GM21528 (cell line): ENCODE data around the gene A1BG.
"Not testable (repeated sequence)": the region's sequence is repeated elsewhere in the genome, so short reads cannot be mapped to it uniquely, and the experiment has no call there.

Source experiments
- ATAC-seq: cut with Tn5 transposase; IDR thresholded peaks from one replicate; pipeline ENCODE4 v1.9.1; 2021; ENCODE audit warnings: mild to moderate bottlenecking, moderate library complexity; ENCODE audit not compliant: unreplicated experiment, low FRiP score

The A1BG gene

GRCh38 chr19:58338825-58339558 is 14.3 kb downstream of the A1BG start:
- ATAC-seq = no peak

GRCh38 chr19:58338336-58338735 is 15.0 kb downstream of the A1BG start:
- ATAC-seq = no peak

GRCh38 chr19:58336820-58337219 is 16.5 kb downstream of the A1BG start:
- ATAC-seq = no peak

- no peak for ATAC-seq
These were observed 17.1 kb downstream of the A1BG start for GRCh38 chr19:58336216-58336615.

- no peak for ATAC-seq
These were observed 17.7 kb downstream of the A1BG start for GRCh38 chr19:58335630-58336029.

- no peak for ATAC-seq
These were observed 18.5 kb downstream of the A1BG start for GRCh38 chr19:58334691-58335249.

GRCh38 chr19:58332697-58333096 is 20.6 kb downstream of the A1BG start:
- no peak for ATAC-seq

GRCh38 chr19:58330458-58330857 is 22.8 kb downstream of the A1BG start:
- no peak for ATAC-seq

- ATAC-seq = no peak
These were observed 24.3 kb downstream of the A1BG start for GRCh38 chr19:58328999-58329398.

GRCh38 chr19:58326914-58327726 is 26.2 kb downstream of the A1BG start, which contains the start of gene ZSCAN22:
ZSCAN22 (plus strand) TSS chr19:58326994; CDS start chr19:58334803, 7,809 bp downstream.
- ATAC-seq = peak; percentile 89

GRCh38 chr19:58326501-58326913 is 26.8 kb downstream of the A1BG start:
- ATAC-seq = no peak

- ATAC-seq = no peak
These were observed 27.8 kb downstream of the A1BG start for GRCh38 chr19:58325311-58326022.

GRCh38 chr19:58319241-58319640 is 34.1 kb downstream of the A1BG start:
- no peak for ATAC-seq

- ATAC-seq = no peak
These were observed 35.0 kb downstream of the A1BG start for GRCh38 chr19:58318297-58318696.

- no peak for ATAC-seq
These were observed 35.7 kb downstream of the A1BG start for GRCh38 chr19:58317476-58318072.

GRCh38 chr19:58315580-58315979 is 37.7 kb downstream of the A1BG start:
- ATAC-seq = no peak

GRCh38 chr19:58311345-58311865 is 41.9 kb downstream of the A1BG start:
- no peak for ATAC-seq

- not testable (repeated sequence) for ATAC-seq
These were observed 42.6 kb downstream of the A1BG start for GRCh38 chr19:58310685-58311084.

GRCh38 chr19:58307736-58308135 is 45.6 kb downstream of the A1BG start:
- no peak for ATAC-seq

GRCh38 chr19:58305932-58306323 is 47.4 kb downstream of the A1BG start:
- no peak for ATAC-seq
